ENCODE measurements around the gene ETV3.
"Not testable (repeated sequence)": the region's sequence is repeated elsewhere in the genome, so short reads cannot be mapped to it uniquely, and the experiment has no call there.

ETV3 gene

GRCh38 chr1:157111396-157112165 is 26.6 kb downstream of the ETV3 start:
- no peak for DNase-seq

GRCh38 chr1:157110686-157111085 is 27.5 kb downstream of the ETV3 start:
- no peak for DNase-seq

GRCh38 chr1:157110003-157110402 is 28.2 kb downstream of the ETV3 start:
- DNase-seq, result no peak

- DNase-seq, result no peak
These were observed 29.7 kb downstream of the ETV3 start for GRCh38 chr1:157108448-157108847.

GRCh38 chr1:157107702-157108101 is 30.5 kb downstream of the ETV3 start:
- DNase-seq, result no peak

GRCh38 chr1:157106813-157107189 is 31.4 kb downstream of the ETV3 start:
- DNase-seq, result no peak

- DNase-seq, result no peak
These were observed 32.0 kb downstream of the ETV3 start for GRCh38 chr1:157105988-157106812.

- no peak for DNase-seq
These were observed 32.8 kb downstream of the ETV3 start for GRCh38 chr1:157105298-157105987.

- DNase-seq, result no peak
These were observed 33.4 kb downstream of the ETV3 start for GRCh38 chr1:157104598-157105293.

- no peak for DNase-seq
These were observed 34.9 kb downstream of the ETV3 start for GRCh38 chr1:157103268-157103667.

- DNase-seq, result no peak
These were observed 37.0 kb downstream of the ETV3 start for GRCh38 chr1:157101149-157101548.

- no peak for DNase-seq
These were observed 38.6 kb downstream of the ETV3 start, which contains the start of gene ETV3L for GRCh38 chr1:157099633-157100009. ETV3L (minus strand) TSS chr1:157099808; CDS start chr1:157099523, 285 bp downstream.

- not testable (repeated sequence) for DNase-seq
These were observed 39.1 kb downstream of the ETV3 start for GRCh38 chr1:157098987-157099632.

GRCh38 chr1:157098519-157098918 is 39.7 kb downstream of the ETV3 start:
- DNase-seq, result no peak

GRCh38 chr1:157097692-157098091 is 40.5 kb downstream of the ETV3 start:
- DNase-seq, result no peak

GRCh38 chr1:157096881-157097280 is 41.3 kb downstream of the ETV3 start:
- DNase-seq, result no peak

- no peak for DNase-seq
These were observed 42.6 kb downstream of the ETV3 start for GRCh38 chr1:157095551-157095950.

GRCh38 chr1:157095091-157095490 is 43.1 kb downstream of the ETV3 start:
- DNase-seq, result no peak

- DNase-seq, result no peak
These were observed 45.4 kb downstream of the ETV3 start for GRCh38 chr1:157092831-157093230.

GRCh38 chr1:157091668-157092273 is 46.4 kb downstream of the ETV3 start:
- no peak for DNase-seq

- no peak for DNase-seq
These were observed 47.0 kb downstream of the ETV3 start for GRCh38 chr1:157091186-157091585.

- no peak for DNase-seq
These were observed 47.4 kb downstream of the ETV3 start for GRCh38 chr1:157090771-157091170.

Data from NCI-H1436 (cell line).